ENCODE data around the gene DNAH2.

Gene DNAH2

GRCh38 chr17:7767405-7768021, 50.0 kb downstream of the DNAH2 start:
- no peak overlapping the region for H3K27ac ChIP-seq

DNA sequence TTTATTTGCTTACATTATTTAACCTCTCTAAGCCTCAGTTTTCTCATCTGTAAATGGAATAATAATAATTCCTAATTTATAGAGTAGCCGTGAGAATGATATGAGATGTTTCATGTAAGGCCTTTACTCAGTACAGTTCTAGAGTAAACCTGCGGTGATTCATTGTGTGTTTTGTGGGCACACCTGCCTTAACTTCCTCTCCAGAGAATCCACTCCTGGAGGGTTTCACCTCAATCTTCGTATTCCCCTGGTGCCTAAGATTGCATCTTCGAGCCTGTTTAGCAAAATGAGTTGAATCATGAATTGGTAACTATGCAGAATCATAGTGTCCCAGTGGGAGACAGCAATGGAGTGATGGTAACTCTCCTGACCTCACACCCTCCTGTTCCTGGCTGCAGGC, 52.3 kb downstream of the DNAH2 start:
- Histone ChIP-seq H3K79me2 (ENCODE audit: insufficient read depth, low read depth) (no peaks in the 10 kb centered on the region), H2AFZ (ENCODE audit: low read depth) (no peak overlapping the region), H3K9ac (no peak overlapping the region), H3K4me3 (IDR thresholded peaks at IDR 0.05; ENCODE audit: insufficient read depth, low read depth, low read length) (no peak overlapping the region), H3K36me3 (ENCODE audit: insufficient read depth) (no peaks in the 10 kb centered on the region), H3K27ac (no peak overlapping the region), H3K27me3 (ENCODE audit: insufficient read depth, low read depth) (no peaks in the 10 kb centered on the region), H4K20me1 (ENCODE audit: insufficient read depth) (no peaks in the 10 kb centered on the region), H3K4me1 (ENCODE audit: low read depth, poor library complexity, severe bottlenecking) (no peaks in the 10 kb centered on the region), H3K4me2 (no peak overlapping the region)
- TF ChIP-seq CTCF (conservative IDR thresholded peaks at IDR 0.05; ENCODE audit: low read depth, low read length), result no peak

More at GRCh38 chr17:7767405-7768021, 50.0 kb downstream of the DNAH2 start:
- H3K36me3 ChIP-seq (ENCODE audit: insufficient read depth), result no peaks in the 10 kb centered on the region
- no peak overlapping the region for H3K4me3 ChIP-seq (IDR thresholded peaks at IDR 0.05; ENCODE audit: insufficient read depth, low read depth, low read length)
- no peaks in the 10 kb centered on the region for H3K27me3 ChIP-seq (ENCODE audit: insufficient read depth, low read depth)
- no peak overlapping the region for H3K4me2 ChIP-seq
- H2AFZ ChIP-seq (ENCODE audit: low read depth), result no peak overlapping the region
- no peaks in the 10 kb centered on the region for H3K4me1 ChIP-seq (ENCODE audit: low read depth, poor library complexity, severe bottlenecking)
- no peak overlapping the region for H3K9ac ChIP-seq
- no peak for TF ChIP-seq CTCF (conservative IDR thresholded peaks at IDR 0.05; ENCODE audit: low read depth, low read length)
- no peaks in the 10 kb centered on the region for H3K79me2 ChIP-seq (ENCODE audit: insufficient read depth, low read depth)
- H4K20me1 ChIP-seq (ENCODE audit: insufficient read depth), result no peaks in the 10 kb centered on the region

- no peak overlapping the region for H3K9ac ChIP-seq
- no peaks in the 10 kb centered on the region for H3K79me2 ChIP-seq (ENCODE audit: insufficient read depth, low read depth)
- H4K20me1 ChIP-seq (ENCODE audit: insufficient read depth), result no peaks in the 10 kb centered on the region
- no peak overlapping the region for H3K4me2 ChIP-seq
- H3K36me3 ChIP-seq (ENCODE audit: insufficient read depth), result no peaks in the 10 kb centered on the region
- H3K27me3 ChIP-seq (ENCODE audit: insufficient read depth, low read depth), result no peaks in the 10 kb centered on the region
- no peak for TF ChIP-seq CTCF (conservative IDR thresholded peaks at IDR 0.05; ENCODE audit: low read depth, low read length)
- no peak overlapping the region for H3K27ac ChIP-seq
- no peak overlapping the region for H3K4me3 ChIP-seq (IDR thresholded peaks at IDR 0.05; ENCODE audit: insufficient read depth, low read depth, low read length)
- H3K4me1 ChIP-seq (ENCODE audit: low read depth, poor library complexity, severe bottlenecking), result no peaks in the 10 kb centered on the region
- H2AFZ ChIP-seq (ENCODE audit: low read depth), result no peak overlapping the region
Measured at GRCh38 chr17:7774055-7774521, 56.5 kb downstream of the DNAH2 start.

- no peak overlapping the region for H3K27ac ChIP-seq
- TF ChIP-seq CTCF (conservative IDR thresholded peaks at IDR 0.05; ENCODE audit: low read depth, low read length), result no peak
- no peak overlapping the region for H3K4me2 ChIP-seq
- H4K20me1 ChIP-seq (ENCODE audit: insufficient read depth), result no peaks in the 10 kb centered on the region
- no peak overlapping the region for H2AFZ ChIP-seq (ENCODE audit: low read depth)
- H3K79me2 ChIP-seq (ENCODE audit: insufficient read depth, low read depth), result no peaks in the 10 kb centered on the region
- no peak overlapping the region for H3K9ac ChIP-seq
- no peak overlapping the region for H3K4me3 ChIP-seq (IDR thresholded peaks at IDR 0.05; ENCODE audit: insufficient read depth, low read depth, low read length)
- H3K27me3 ChIP-seq (ENCODE audit: insufficient read depth, low read depth), result no peaks in the 10 kb centered on the region
- H3K36me3 ChIP-seq (ENCODE audit: insufficient read depth), result no peaks in the 10 kb centered on the region
- no peaks in the 10 kb centered on the region for H3K4me1 ChIP-seq (ENCODE audit: low read depth, poor library complexity, severe bottlenecking)
Measured at GRCh38 chr17:7775051-7775450, 57.5 kb downstream of the DNAH2 start.
